ENCODE measurements around the gene EIF1B.

EIF1B gene

DNA sequence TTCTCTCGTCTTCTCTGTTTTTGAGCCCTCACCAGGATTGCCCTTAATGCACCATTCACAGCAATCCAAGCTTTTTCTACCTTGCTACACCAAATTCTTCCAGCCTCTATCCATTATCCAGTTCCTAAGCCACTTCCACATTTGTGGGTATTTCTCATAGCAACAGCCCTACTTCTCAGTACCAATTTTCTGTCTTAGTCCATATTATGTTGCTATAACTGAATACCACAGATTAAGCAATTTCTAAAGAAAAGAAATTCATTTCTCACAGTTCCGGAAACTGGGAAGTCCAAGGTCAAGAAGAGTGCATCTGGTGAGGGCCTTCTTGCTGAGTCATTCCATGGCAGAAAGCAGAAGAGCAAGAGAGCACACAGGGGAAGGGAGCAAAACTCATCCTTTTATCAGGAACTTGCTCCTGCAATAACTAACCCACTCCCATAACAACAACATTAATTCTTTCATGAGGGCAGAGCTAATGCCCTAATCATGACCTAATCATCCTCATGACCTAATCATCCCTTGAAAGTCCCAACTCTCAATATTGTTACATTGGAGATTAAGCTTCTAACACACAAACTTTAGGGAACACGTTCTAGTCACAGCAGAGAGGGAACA is 9.7 kb upstream of the EIF1B start:
- H3K4me1 Mint-ChIP-seq = no peaks in the 10 kb centered on the region
- peaks cover 11% of the 10 kb centered on the region for H3K36me3 Mint-ChIP-seq (ENCODE audit: low read depth)
- no peak for DNase-seq
- no peaks in the 10 kb centered on the region for H3K27me3 Mint-ChIP-seq (ENCODE audit: low read depth, poor library complexity)
- no peak overlapping the region for H3K4me3 Mint-ChIP-seq
- H3K9me3 Mint-ChIP-seq = peaks cover 12% of the 10 kb centered on the region
- no peak overlapping the region for H3K27ac Mint-ChIP-seq
- no peak for TF ChIP-seq CTCF (IDR thresholded peaks at IDR 0.05)

- Mint-ChIP-seq H3K4me1 (no peaks in the 10 kb centered on the region), H3K27ac (no peak overlapping the region), H3K36me3 (ENCODE audit: low read depth) (peaks cover 11% of the 10 kb centered on the region), H3K4me3 (no peak overlapping the region), H3K27me3 (ENCODE audit: low read depth, poor library complexity) (no peaks in the 10 kb centered on the region), H3K9me3 (peaks cover 12% of the 10 kb centered on the region)
- DNase-seq = no peak
- TF ChIP-seq CTCF (IDR thresholded peaks at IDR 0.05) = no peak
These were observed 6.7 kb upstream of the EIF1B start for GRCh38 chr3:40302784-40303183.

- no peak for DNase-seq
- H3K9me3 Mint-ChIP-seq = peaks cover 12% of the 10 kb centered on the region
- H3K4me1 Mint-ChIP-seq = peaks cover 5% of the 10 kb centered on the region
- H3K27ac Mint-ChIP-seq = no peak overlapping the region
- no peak overlapping the region for H3K4me3 Mint-ChIP-seq
- peaks cover 11% of the 10 kb centered on the region for H3K36me3 Mint-ChIP-seq (ENCODE audit: low read depth)
- no peak for TF ChIP-seq CTCF (IDR thresholded peaks at IDR 0.05)
- H3K27me3 Mint-ChIP-seq (ENCODE audit: low read depth, poor library complexity) = peaks cover 5% of the 10 kb centered on the region
These were observed 5.2 kb upstream of the EIF1B start for GRCh38 chr3:40304352-40304751.

DNA sequence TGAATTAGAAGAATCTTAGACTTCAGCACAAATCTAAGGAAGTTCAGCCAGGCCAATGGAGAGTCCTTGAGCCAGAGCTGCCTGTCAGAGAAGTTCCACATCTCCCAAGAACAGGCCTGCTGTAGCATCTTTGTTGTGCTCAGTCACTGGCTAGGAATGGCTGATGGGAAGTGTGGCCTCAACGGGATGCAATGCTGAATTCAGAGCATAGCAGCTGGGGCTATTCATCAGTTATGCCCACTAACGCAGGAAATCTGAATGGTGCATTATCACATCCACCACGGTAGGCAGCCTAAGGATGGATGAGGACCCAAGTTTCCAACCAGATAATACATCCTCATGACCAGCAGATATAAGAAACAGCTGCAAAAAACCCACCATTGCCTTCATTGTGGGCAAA is 3.2 kb upstream of the EIF1B start:
- Mint-ChIP-seq H3K9me3 (peaks cover 10% of the 10 kb centered on the region), H3K4me3 (no peak overlapping the region), H3K27me3 (ENCODE audit: low read depth, poor library complexity) (peaks cover 5% of the 10 kb centered on the region), H3K4me1 (peaks cover 13% of the 10 kb centered on the region), H3K27ac (no peak overlapping the region), H3K36me3 (ENCODE audit: low read depth) (peaks cover 11% of the 10 kb centered on the region)
- no peak for DNase-seq
- no peak for TF ChIP-seq CTCF (IDR thresholded peaks at IDR 0.05)

- DNase-seq = no peak
- Mint-ChIP-seq H3K36me3 (ENCODE audit: low read depth) (peaks cover 16% of the 10 kb centered on the region), H3K27me3 (ENCODE audit: low read depth, poor library complexity) (peaks cover 5% of the 10 kb centered on the region), H3K27ac (no peak overlapping the region), H3K9me3 (peaks cover 3% of the 10 kb centered on the region), H3K4me1 (peaks cover 21% of the 10 kb centered on the region), H3K4me3 (no peak overlapping the region)
- TF ChIP-seq CTCF (IDR thresholded peaks at IDR 0.05) = no peak
These were observed 2.3 kb upstream of the EIF1B start for GRCh38 chr3:40307176-40307575.

DNA sequence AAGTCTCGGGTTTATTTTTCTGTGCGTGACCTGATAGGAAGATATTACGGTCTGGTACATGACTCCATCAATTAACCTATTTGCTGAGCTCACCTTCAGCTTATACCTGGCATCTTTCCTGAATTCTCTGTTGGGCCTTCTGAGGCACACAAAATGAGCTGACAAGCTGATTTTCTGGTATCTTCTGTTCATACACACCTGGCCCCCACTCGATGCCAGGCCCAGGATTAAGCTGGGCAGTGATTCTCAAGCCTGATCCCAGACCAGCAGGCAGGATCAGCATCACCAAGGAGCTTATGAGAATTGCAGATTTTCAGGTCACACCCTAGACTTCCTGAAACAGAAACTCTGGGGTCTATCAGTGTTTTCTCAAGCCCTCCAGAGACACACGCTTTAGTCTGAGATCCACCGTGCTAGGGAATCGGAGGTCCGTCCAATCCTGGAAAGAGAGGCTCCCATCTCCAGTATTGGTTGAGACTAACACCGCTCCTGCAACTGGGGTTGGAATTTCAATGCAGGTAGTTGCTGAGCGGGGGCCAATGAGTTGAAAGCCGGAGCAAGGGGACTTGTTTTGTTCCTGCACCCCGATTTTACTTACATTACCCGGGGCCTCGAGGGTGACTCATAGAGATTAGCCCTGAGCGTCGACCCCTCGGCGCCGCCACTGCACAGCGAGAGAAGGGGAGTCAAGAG is 636 bp upstream of the EIF1B start:
- Mint-ChIP-seq H3K4me1 (peaks cover 26% of the 10 kb centered on the region), H3K9me3 (no peaks in the 10 kb centered on the region), H3K4me3 (peak overlapping the region; percentile 97), H3K36me3 (ENCODE audit: low read depth) (peaks cover 30% of the 10 kb centered on the region), H3K27me3 (ENCODE audit: low read depth, poor library complexity) (peaks cover 5% of the 10 kb centered on the region), H3K27ac (peak overlapping the region; percentile 43)
- TF ChIP-seq CTCF (IDR thresholded peaks at IDR 0.05) = no peak
- DNase-seq = no peak
